Activated naive CD4-positive, alpha-beta T cell treated with Interleukin-2 at 50 U/mL for 16 hours (primary cell): ENCODE measurements around the gene SPACA5.
"Not testable (repeated sequence)": the region's sequence is repeated elsewhere in the genome, so short reads cannot be mapped to it uniquely, and the experiment has no call there.

Experiments
- DNase-seq: peaks from one replicate; pipeline ENCODE4 v3.0.0-alpha.2; 2020

The SPACA5 gene

GRCh38 chrX:48006688-48007087 lies at the start of gene SPACA5:
Gene SPACA5, plus strand, starts transcription at chrX:48006988. Its CDS starts 815 bp downstream, at chrX:48007803.
- DNase-seq = not testable (repeated sequence)

DNA sequence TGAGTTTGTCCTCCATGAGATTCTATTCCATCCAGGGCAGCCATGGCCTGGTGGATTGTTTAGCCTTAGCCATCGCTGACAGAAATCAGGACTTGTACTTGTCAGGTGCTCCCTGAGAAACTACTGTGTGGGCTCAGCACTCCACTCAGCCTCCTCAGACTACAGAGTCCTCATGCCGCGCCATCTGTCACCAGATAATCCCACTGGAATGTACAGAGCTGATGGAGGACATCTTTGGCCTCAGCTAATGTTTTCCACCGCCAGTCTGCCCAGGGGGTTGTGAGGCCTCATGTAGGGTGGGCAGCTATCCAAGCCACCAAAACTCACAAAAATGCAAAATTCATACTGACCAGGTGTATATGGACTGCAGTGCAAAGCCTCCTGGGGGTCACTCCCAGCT lies 48.6 kb upstream of the SPACA5 start:
- DNase-seq = not testable (repeated sequence)

GRCh38 chrX:47958761-47959342 lies 47.9 kb upstream of the SPACA5 start:
- peak; percentile 7 for DNase-seq

- DNase-seq = no peak
Measured at GRCh38 chrX:47960406-47960805, 46.4 kb upstream of the SPACA5 start.

DNA sequence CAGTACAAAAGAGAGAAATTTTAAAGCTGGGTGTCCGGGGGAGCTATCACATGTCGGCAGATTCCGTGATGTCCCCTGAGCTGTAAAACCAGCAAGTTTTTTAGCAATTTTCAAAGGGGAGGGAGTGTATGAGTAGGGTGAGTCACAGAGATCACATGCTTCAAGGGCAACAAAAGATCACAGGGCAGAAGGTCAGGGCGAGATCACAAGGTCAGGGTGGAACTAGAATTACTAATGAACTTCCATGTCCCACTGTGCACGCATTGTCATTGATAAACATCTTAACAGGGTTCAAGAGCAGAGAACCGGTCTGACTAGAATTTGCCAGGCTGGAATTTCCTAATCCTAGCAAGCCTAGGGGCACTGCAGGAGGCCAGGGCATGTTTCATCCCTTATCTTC lies 45.0 kb upstream of the SPACA5 start:
- not testable (repeated sequence) for DNase-seq

DNA sequence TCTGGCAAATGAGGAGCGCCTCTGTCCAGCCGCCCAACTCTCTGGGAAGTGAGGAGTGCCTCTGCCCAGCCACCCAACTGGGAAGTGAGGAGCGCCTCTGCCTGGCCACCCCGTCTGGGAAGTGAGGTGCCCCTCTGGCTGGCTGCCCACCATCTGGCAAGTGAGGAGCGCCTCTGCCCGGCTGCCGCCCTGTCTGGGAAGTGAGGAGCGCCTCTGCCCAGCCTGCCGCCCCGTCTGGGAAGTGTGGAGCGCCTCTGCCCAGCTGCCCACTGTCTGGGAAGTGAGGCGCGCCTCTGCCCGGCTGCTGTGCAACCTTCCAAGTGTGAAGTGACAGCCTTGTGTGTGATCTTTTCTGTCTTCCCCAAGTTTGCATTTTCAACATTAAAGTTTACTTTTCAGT lies 41.3 kb upstream of the SPACA5 start:
- not testable (repeated sequence) for DNase-seq

- no peak for DNase-seq
Measured at GRCh38 chrX:47973235-47973634, 33.6 kb upstream of the SPACA5 start.

DNA sequence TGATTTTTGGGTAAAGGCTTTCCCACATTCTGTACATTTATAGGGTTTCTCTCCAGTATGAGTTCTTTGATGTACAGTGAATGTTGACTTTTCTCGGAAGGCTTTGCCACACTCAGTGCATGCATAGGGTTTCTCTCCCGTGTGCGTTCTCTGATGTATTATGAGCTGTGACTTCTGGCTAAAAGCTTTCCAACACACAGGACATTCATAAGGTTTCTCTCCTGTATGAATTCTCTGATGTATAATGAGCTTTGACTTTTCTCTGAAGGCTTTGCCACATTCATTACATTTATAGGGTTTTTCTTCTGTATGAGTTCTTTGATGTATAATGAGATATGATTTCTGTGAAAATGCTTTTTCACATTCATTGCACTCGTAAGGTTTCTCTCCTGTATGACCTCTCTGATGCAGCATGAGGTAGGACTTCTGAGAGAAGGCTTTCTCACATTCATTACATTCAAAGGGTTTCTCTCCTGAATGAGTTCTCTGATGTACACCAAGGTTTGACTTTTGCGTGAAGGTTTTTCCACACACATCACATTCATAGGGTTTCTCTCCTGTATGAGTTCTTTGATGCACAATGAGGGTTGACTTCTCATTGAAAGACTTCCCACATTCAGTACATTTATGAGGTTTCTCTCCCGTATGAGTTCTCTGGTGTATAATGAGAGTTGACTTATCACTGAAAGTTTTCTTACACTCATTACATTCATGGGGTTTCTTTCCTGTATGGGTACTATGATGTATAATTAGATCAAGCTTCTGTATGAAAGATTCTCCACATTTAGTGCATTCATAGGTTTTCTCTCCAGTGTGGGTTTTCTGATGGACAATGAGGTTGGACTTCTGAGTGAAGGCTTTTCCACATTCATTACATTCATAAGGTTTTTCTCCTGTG lies 30.3 kb upstream of the SPACA5 start:
- DNase-seq = no peak

DNA sequence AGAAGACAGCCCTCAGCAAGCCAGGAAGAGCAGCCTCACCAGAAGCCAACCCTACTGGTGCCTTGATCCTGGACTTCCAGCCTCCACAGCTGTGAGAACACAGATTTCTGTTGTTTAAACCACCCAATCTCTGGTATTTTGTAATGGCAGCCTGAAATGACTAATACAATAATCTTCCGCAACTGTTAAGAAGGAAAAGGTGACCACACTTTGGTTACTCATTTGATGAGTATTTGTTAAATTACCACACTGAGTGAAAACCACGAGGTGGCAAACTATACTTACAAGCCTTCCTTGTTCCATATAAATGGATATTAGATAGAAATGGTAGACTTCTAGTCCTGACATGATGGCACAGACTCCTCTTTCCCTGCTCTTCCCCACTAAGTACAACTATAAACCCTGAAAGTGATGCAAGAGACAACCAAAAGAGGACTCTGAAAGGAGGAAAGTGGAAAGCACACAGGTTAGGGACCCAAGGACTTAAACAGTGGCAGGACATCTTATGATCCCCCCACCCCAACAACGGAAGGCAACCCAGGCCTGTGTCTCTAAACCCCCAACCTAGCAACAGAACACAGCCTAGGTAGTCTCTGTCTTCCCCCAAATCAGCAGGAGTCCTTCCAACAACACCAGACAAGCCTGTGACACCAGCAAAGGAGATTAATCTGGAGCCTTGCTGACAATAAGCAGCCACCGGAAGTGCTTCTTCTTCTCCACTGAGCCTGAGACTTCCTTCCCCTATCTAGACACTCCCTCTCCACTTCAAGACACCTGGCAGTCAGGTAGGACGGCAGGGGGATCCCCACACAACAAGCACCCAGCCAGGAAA lies 15.3 kb upstream of the SPACA5 start:
- no peak for DNase-seq

GRCh38 chrX:47992095-47992380 lies 14.8 kb upstream of the SPACA5 start:
- no peak for DNase-seq

DNA sequence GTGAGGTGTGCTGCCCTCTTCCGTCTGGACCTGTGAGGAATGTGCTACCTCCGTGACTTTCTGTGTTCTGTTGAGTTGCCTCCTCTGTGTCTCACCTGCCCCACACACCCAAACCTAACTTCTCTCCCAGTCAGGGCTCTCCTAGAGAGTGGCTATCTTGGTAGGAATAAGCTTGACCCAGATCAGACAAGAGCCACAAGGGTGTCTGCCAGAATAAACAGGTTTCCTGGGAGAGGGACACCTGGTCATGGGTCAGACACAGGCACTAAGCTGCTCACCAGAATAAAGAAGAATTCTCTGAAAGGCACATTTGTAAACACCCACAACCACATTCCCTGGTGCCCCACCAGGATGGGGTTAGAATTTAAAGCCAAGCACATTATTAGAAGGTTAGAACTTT lies 14.1 kb upstream of the SPACA5 start:
- DNase-seq = no peak

GRCh38 chrX:48001260-48001659 lies 5.5 kb upstream of the SPACA5 start:
- DNase-seq = no peak

GRCh38 chrX:48002319-48002718 lies 4.5 kb upstream of the SPACA5 start:
- no peak for DNase-seq

- DNase-seq = no peak
Measured at GRCh38 chrX:48002929-48003328, 3.9 kb upstream of the SPACA5 start.

DNA sequence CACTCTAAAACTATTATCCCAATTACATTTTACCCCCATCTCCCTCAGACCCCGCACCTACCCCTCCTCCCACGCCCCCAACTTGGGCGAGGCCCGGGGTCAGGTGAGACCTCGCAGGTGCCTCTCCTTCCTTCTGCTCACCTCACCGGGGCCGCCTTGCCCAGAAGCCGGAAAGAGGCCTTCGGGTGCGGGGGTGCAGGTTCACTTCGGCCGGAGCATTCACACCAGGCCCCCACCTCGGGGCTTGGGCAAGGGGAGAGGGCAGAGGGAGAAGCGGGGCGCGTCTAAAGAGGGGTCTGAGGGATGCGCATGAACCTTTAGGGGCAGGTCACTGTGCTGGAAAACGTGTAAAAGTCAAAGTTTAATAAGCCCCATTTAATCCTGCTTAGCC lies 3.4 kb upstream of the SPACA5 start:
- peak; percentile 8 for DNase-seq

DNA sequence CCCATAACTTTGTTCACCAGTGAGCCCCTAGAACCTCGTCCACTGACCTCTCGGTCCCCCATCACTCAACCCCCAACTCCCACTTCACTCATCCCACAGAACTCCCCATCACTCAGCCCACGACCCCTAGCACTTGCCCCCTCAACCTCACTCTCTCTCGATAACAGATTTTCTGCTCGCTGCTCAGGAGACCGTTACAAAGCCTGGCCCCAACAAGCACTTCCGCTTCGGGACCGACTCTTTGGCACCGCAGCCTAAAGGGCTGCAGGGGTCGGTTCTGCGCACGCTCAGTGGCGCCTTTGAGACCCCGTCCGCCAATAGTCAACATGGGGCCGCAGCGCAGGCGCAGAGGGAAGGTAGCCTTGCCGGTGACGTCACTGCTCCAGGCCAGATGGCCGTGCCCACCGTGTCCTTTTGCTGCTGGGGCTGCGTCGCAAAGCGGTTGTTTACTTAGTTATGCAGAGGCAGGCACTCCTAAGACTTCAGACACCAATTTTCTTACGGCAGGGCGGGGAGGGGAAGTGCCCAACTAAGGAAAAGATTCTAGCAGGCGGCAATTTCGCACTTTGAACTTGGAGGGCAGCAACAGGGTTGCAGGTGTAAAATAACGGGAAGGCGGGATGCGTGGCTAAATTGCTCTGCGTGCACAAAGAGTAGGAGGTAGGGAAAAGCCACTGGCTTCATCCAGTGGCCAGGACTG lies 2.9 kb upstream of the SPACA5 start, which contains the start of gene ZNF182:
Gene ZNF182, minus strand, starts transcription at position 232 of the 700 bp plus-strand sequence. CDS start 1,380 bp downstream, outside the sequence.
- peak; percentile 91 for DNase-seq

- not testable (repeated sequence) for DNase-seq
Measured at GRCh38 chrX:48009445-48009960, 2.7 kb downstream of the SPACA5 start.

DNA sequence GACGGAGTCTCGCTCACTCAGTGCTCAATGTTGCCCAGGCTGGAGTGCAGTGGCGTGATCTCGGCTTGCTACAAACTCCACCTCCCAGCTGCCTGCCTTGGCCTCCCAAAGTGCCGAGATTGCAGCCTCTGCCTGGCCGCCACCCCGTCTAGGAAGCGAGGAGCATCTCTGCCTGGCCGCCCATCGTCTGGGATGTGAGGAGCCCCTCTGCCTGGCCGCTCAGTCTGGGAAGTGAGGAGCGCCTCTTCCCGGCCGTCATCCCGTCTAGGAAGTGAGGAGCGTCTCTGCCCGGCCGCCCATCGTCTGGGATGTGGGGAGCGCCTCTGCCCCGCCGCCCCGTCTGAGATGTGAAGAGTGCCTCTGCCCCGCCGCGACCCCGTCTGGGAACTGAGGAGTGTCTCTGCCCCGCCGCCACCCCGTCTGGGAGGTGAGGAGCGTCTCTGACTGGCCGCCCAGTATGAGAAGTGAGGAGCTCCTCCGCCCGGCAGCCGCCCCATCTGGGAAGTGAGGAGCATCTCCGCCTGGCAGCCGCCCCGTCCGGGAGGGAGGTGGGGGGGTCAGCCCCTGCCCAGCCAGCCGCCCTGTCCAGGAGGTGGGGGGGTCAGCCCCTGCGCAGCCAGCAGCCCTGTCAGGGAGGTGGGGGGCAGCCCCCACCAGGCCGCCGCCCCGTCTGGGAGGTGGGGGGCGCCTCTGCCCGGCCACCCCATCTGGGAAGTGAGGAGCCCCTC lies 10.0 kb downstream of the SPACA5 start:
- not testable (repeated sequence) for DNase-seq

- DNase-seq = not testable (repeated sequence)
Measured at GRCh38 chrX:48019892-48020291, 13.1 kb downstream of the SPACA5 start.

DNA sequence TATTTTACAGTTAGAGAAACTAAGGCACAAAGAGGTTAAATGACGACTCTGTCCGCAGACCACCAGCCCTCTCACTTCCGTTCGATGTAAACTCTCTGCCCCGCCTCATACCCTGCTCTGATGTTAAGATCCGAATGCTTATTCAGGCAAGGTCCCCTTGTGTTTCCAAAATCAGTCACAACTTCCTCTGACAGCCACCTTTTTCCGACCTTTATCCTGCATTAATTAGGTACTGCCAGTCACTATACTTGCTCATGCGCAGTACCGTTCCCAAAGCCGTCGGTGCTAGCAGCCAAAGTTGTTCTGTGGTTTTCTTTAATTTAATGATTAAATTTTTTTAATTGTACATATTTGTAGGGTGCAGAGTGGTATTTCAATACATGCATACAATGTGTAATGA lies 13.7 kb downstream of the SPACA5 start:
- peak; percentile 40 for DNase-seq

DNA sequence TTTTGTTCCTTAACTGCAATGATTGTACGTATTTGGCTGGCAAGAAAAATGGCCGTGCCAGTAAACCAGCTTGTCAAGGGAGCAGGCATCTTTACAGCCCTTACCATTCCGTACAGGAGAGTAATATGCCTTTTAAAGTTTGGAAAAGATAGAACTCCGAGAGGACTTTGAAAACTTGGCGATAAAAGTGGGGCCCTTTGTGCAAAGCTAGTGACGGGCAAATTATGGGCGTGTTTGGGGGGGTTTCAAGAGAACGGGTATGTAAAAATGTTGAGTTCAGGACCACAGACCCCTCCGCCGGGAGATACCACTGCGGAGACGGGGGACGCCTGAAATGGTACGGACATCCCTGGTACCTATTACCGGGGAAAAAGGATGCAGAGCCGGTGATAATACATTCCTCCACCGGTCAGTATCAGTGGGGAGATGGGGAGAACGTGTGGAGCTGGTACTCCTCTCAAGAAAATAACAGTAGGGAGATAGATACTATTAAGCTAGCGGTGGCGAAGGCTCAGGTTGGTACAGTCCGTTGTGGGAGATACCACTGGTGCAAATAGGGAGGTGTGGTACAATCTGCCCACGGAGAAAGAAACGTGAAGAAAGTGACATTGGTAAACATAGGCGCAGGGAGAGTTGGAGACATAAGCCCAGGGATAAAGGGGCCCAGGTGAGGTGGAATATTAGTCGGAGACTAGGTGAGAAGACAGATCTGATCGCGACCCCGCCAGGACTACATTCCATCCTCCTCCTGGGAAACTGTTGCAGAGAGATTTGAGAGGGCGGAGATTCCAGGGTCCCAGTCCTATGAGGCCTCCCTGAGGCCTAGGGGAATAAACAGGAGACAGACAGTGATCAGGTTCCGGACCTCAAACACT lies 14.5 kb downstream of the SPACA5 start:
- peak; percentile 77 for DNase-seq
